ENCODE data around the gene PRR36. TPM values are rescaled to one million over a fixed set of nuclear protein-coding genes. Genes with fewer than 3 reads are reported as not detected.

The PRR36 gene
- total and polyA plus RNA-seq, 8 donors: 0.18 to 0.61 (median 0.47) TPM; not detected in 4

GRCh38 chr19:7849631-7849999, 24.6 kb downstream of the PRR36 start:
- Histone ChIP-seq H3K36me3 (peaks cover 0 to 14% (median 6%) of the 10 kb centered on the region in 4 donors), H3K9me3 (no peaks in the 10 kb centered on the region), H3K4me1 (peaks cover 0 to 18% (median 10%) of the 10 kb centered on the region in 4 donors), H3K27ac (no peak overlapping the region), H3K4me3 (no peak overlapping the region), H3K27me3 (no peaks in the 10 kb centered on the region)
- WGBS, 5 donors: 87 to 95% (median 92%) methylated on average over 4 to 9 of the region's 9 CpGs
- TF ChIP-seq POLR2AphosphoS5 (IDR thresholded peaks at IDR 0.05) (no peak), CTCF (IDR thresholded peaks at IDR 0.05) (no peak), POLR2A (IDR thresholded peaks at IDR 0.05) (no peak), EP300 (IDR thresholded peaks at IDR 0.05) (no peak)
- DNase-seq: no peak
- intact Hi-C loops (cut with DNase I; ENCODE audit: low total_unique reads): loop anchor here (10.0 kb wide), 1 partner anchor 155 kb away; the partner anchor contains the start of gene ELAVL1

GRCh38 chr19:7848779-7849457, 25.3 kb downstream of the PRR36 start:
- intact Hi-C loops (cut with DNase I; ENCODE audit: low total_unique reads): loop anchor here (10.0 kb wide), 1 partner anchor 156 kb away; the partner anchor contains the start of gene ELAVL1
- peaks cover 0 to 14% (median 6%) of the 10 kb centered on the region in 4 donors for H3K36me3 ChIP-seq
- H3K4me3 ChIP-seq: no peak overlapping the region
- no peak overlapping the region for H3K27ac ChIP-seq
- no peaks in the 10 kb centered on the region for H3K27me3 ChIP-seq
- TF ChIP-seq POLR2A (IDR thresholded peaks at IDR 0.05) (no peak), POLR2AphosphoS5 (IDR thresholded peaks at IDR 0.05) (no peak), EP300 (IDR thresholded peaks at IDR 0.05) (no peak), CTCF (IDR thresholded peaks at IDR 0.05) (no peak)
- DNase-seq: no peak
- peaks cover 0 to 18% (median 10%) of the 10 kb centered on the region in 4 donors for H3K4me1 ChIP-seq
- WGBS, 5 donors: 90 to 94% (median 93%) methylated on average over 23 to 34 of the region's 34 CpGs
- no peaks in the 10 kb centered on the region for H3K9me3 ChIP-seq

GRCh38 chr19:7847664-7848063, 26.5 kb downstream of the PRR36 start:
- peaks cover 0 to 14% (median 6%) of the 10 kb centered on the region in 4 donors for H3K36me3 ChIP-seq
- WGBS, 5 donors: 92 to 95% (median 94%) methylated on average over 19 to 23 of the region's 23 CpGs
- H3K4me1 ChIP-seq: peaks cover 0 to 8% (median 0%) of the 10 kb centered on the region in 4 donors
- no peak for TF ChIP-seq EP300 (IDR thresholded peaks at IDR 0.05)
- TF ChIP-seq CTCF (IDR thresholded peaks at IDR 0.05): no peak
- TF ChIP-seq POLR2A (IDR thresholded peaks at IDR 0.05): no peak
- no peak for TF ChIP-seq POLR2AphosphoS5 (IDR thresholded peaks at IDR 0.05)
- H3K4me3 ChIP-seq: no peak overlapping the region
- no peak overlapping the region for H3K27ac ChIP-seq
- intact Hi-C loops (cut with DNase I; ENCODE audit: low total_unique reads): loop anchor here (10.0 kb wide), 1 partner anchor 157 kb away; the partner anchor contains the start of gene ELAVL1
- H3K9me3 ChIP-seq: no peaks in the 10 kb centered on the region
- DNase-seq: no peak
- H3K27me3 ChIP-seq: no peaks in the 10 kb centered on the region

GRCh38 chr19:7846155-7846646, 28.0 kb downstream of the PRR36 start:
- Histone ChIP-seq H3K27me3 (no peaks in the 10 kb centered on the region), H3K4me1 (peaks cover 0 to 7% (median 0%) of the 10 kb centered on the region in 4 donors), H3K9me3 (no peaks in the 10 kb centered on the region), H3K27ac (no peak overlapping the region), H3K36me3 (peaks cover 0 to 14% (median 6%) of the 10 kb centered on the region in 4 donors), H3K4me3 (no peak overlapping the region)
- WGBS, 5 donors: 89 to 94% (median 92%) methylated on average over 15 to 19 of the region's 19 CpGs
- no peak for TF ChIP-seq POLR2A (IDR thresholded peaks at IDR 0.05)
- no peak for TF ChIP-seq EP300 (IDR thresholded peaks at IDR 0.05)
- TF ChIP-seq CTCF (IDR thresholded peaks at IDR 0.05): no peak
- no peak for TF ChIP-seq POLR2AphosphoS5 (IDR thresholded peaks at IDR 0.05)
- intact Hi-C loops (cut with DNase I; ENCODE audit: low total_unique reads): loop anchor here (10.0 kb wide), 1 partner anchor 159 kb away; the partner anchor contains the start of gene ELAVL1
- no peak for DNase-seq

Data from stomach (tissue), 9 donors.